SKM-1 treated with dmso at 0.1 percent for 144 hours (cell line): ENCODE results near the gene COBL.

ENCODE experiments used
- DNase-seq: peaks from one replicate; lab custom pipeline; 2025; ENCODE audit not compliant: unreplicated experiment; lab: John Stamatoyannopoulos, UW

Gene COBL

GRCh38 chr7:51027935-51028830, 288.4 kb downstream of the COBL start:
- no peak for DNase-seq

GRCh38 chr7:51027106-51027934, 289.3 kb downstream of the COBL start:
- no peak for DNase-seq

GRCh38 chr7:51026341-51026740, 290.3 kb downstream of the COBL start:
- DNase-seq = no peak

- DNase-seq = no peak
Observed at GRCh38 chr7:51025668-51026067, 290.9 kb downstream of the COBL start.

- no peak for DNase-seq
Observed at GRCh38 chr7:51024867-51025266, 291.7 kb downstream of the COBL start.

- DNase-seq = no peak
Observed at GRCh38 chr7:51023547-51023946, 293.1 kb downstream of the COBL start.

- DNase-seq = no peak
Observed at GRCh38 chr7:51022821-51023220, 293.8 kb downstream of the COBL start.

- DNase-seq = no peak
Observed at GRCh38 chr7:51021906-51022570, 294.6 kb downstream of the COBL start.

GRCh38 chr7:51020944-51021343, 295.7 kb downstream of the COBL start:
- DNase-seq = no peak

- no peak for DNase-seq
Observed at GRCh38 chr7:51019891-51020870, 296.4 kb downstream of the COBL start.

- no peak for DNase-seq
Observed at GRCh38 chr7:51019191-51019844, 297.3 kb downstream of the COBL start.

GRCh38 chr7:51017576-51018535, 298.8 kb downstream of the COBL start:
- no peak for DNase-seq

GRCh38 chr7:51016546-51016945, 300.1 kb downstream of the COBL start:
- DNase-seq = no peak

GRCh38 chr7:51015581-51015980, 301.0 kb downstream of the COBL start:
- DNase-seq = no peak

GRCh38 chr7:51014811-51015210, 301.8 kb downstream of the COBL start:
- DNase-seq = no peak

GRCh38 chr7:51013861-51014511, 302.6 kb downstream of the COBL start:
- no peak for DNase-seq

GRCh38 chr7:51013218-51013786, 303.3 kb downstream of the COBL start:
- no peak for DNase-seq
